Heart left ventricle (tissue), 16 donors: ENCODE results near the gene TIMM21. TPM values are rescaled to one million over a fixed set of nuclear protein-coding genes. Genes with fewer than 3 reads are reported as not detected.

ENCODE experiments used
- ATAC-seq, 4 donors: fragments of 200-7000 bp; cut with Tn5 transposase; one replicate each; pipeline ENCODE4 v1.9.1; 2020 to 2022; ENCODE audit warnings: moderate library complexity in 4 of 4, mild to moderate bottlenecking in 3 of 4, moderate number of reproducible peaks in 1 of 4
- DNase-seq, 5 donors: peaks; one replicate each; pipeline ENCODE4 v3.0.0-alpha.2; 2020
- H3K27ac ChIP-seq, 12 donors: fragments of 200-600 bp; sonication (generic) in 4 of 12; one replicate each; pipeline versions ENCODE4 v1.5.0 to v1.8.0; 2016 to 2022; ENCODE audit warnings: mild to moderate bottlenecking in 2 of 12
- H3K27me3 ChIP-seq, 9 donors: fragments of 200-600 bp; sonication (generic) in 2 of 9; one replicate each; pipeline versions ENCODE4 v1.5.1 to v1.8.0; 2016 to 2022; ENCODE audit warnings: mild to moderate bottlenecking in 3 of 9
- H3K36me3 ChIP-seq, 9 donors: fragments of 200-600 bp; sonication (generic) in 2 of 9; one replicate each; pipeline versions ENCODE4 v1.5.0 to v1.8.0; 2018 to 2022; ENCODE audit warnings: mild to moderate bottlenecking in 2 of 9
- H3K4me1 ChIP-seq, 12 donors: fragments of 200-600 bp; sonication (generic) in 4 of 12; one replicate each; pipeline versions ENCODE4 v1.5.0 to v1.8.0; 2016 to 2022; ENCODE audit warnings: mild to moderate bottlenecking in 3 of 12
- H3K4me3 ChIP-seq, 12 donors: fragments of 200-600 bp; sonication (generic) in 4 of 12; one replicate each; pipeline versions ENCODE4 v1.5.0 to v1.8.0; 2017 to 2022; ENCODE audit warnings: mild to moderate bottlenecking in 9 of 12, moderate library complexity in 4 of 12
- H3K9me3 ChIP-seq, 12 donors: fragments of 200-600 bp; sonication (generic) in 4 of 12; one replicate each; pipeline versions ENCODE4 v1.5.0 to v1.8.0; 2016 to 2022; ENCODE audit warnings: mild to moderate bottlenecking in 1 of 12
- POLR2A ChIP-seq, 2 donors: fragments of 450-650 bp; IDR thresholded peaks; one replicate each; pipeline ENCODE4 v1.6.1; 2017; ENCODE audit warnings: antibody characterized with exemption in 2 of 2, mild to moderate bottlenecking in 2 of 2, moderate library complexity in 2 of 2
- WGBS, 4 donors: extraction: QIAGEN DNeasy Blood & Tissue Kit in 2 of 4; methylation state at CpG; one replicate each; pipeline versions ENCODE4 v1.1.5 to v1.1.7; 2013 to 2018; 5-methylcytosine and 5-hydroxymethylcytosine counted together
- intact Hi-C, 10 donors: fragments of 100-400 bp; cut with DNase I; formaldehyde crosslinking; loops; one replicate each; pipeline versions ENCODE4 v1.11.1 to v1.14.2; 2022
- polyA plus RNA-seq, 2 donors: library from polyadenylated mRNA; stranded (reverse); fragments of 200-250 nt; gene quantifications; one replicate each; pipeline ENCODE4 v1.2.3, GENCODE V29; 2013
- total RNA-seq, 9 donors: library from RNA; depleted of rRNA in 2 of 9; stranded (reverse); fragments of >200 nt in 2 of 9; fragmentation: NEBNext Ultra II Directional in 3 of 9; extraction: Animal tissue kit (Norgen Biotek cat#: 25700) in 3 of 9; gene quantifications; one replicate each; pipeline versions ENCODE4 v1.1.0 to v1.2.4, GENCODE V29; 2016 to 2023
- TF ChIP-seq, protein P1 (sequence below), 12 donors: fragments of 200-600 bp; sonication (generic) in 4 of 12; IDR thresholded peaks; one replicate each; pipeline versions ENCODE4 v1.5.0 to v1.8.0; 2018 to 2022; ENCODE audit warnings: antibody characterized with exemption in 12 of 12, mild to moderate bottlenecking in 5 of 12
- donor health status: ischemic (EF 13 %, LVEDD 7.1; RV severe dilation, severe dysfunction).
- donor health status: healthy with polysubstance abuse.
- donor health status: DM: no; HTN: yes; CAD: no.
- donor health status: DM: no; HTN: no; CAD: no.
- donor health status: ischemic (EF 25% LVEDD 6.9; RV normal size, moderate dysfunction).
- donor health status: ischemic (EF 25% LVEDD 5.7; RV mildly dilated, moderate dysfunction).
- donor health status: healthy.
- donor health status: DM: yes; HTN: yes; CAD: no.
- donor health status: ischemic (EF 35%, LVEDD 5.7; RV mildly dilated, moderate dysfunction).
- donor health status: nonischemic (EF 11% LVEDD 7.7; RV severe dilation, severe dysfunction).
- donor health status: DM: yes; HTN: yes; CAD: no.
- donor health status: PGD.
- donor health status: ischemic (EF 29% LVEDD 5.4; RV normal size, mild dysfunction).
- donor health status: nonischemic (EF 23%, LVEDD 6.1; RV moderate dilation, normal function).

The TIMM21 gene
- total and polyA plus RNA-seq, 11 donors: 65.0 to 139 (median 110) TPM

DNA sequence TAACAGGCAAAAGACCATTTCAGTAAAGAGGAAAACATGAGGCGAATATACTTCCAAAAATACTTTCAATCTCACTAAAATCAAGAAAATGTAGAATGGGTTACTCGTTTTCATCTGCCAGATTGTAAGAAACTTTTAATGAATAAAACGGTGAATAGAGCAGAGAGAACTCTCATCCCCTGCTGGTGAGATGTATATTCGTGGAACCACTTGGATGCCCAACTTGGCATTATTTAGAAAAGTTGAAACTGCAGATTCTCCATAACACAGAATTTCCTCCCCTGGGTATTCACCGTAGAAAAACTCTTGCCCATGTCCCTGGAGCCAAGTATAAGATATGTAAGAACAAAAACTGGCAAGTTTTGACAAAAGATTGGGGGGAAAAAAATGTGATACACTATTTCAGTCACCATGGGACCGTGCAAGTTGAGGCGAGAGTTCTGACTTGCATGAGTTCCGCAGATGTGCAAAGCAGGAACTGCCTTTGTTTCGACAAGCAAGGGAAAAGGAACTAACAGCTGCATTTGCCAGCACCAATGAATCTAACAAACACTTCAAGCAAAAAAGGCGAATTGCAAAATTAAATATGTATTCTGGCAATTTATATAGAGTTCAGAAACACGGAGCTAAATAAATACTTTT lies 14.8 kb downstream of the TIMM21 start:
- H3K4me1 ChIP-seq: peaks cover 0 to 3% (median 0%) of the 10 kb centered on the region in 12 donors
- DNase-seq (no peak), ATAC-seq (no peak)
- WGBS, 4 donors: 61 to 76% (median 72%) methylated on average over 11 of the region's 11 CpGs
- H3K36me3 ChIP-seq: peaks cover 0 to 44% (median 35%) of the 10 kb centered on the region in 9 donors
- H3K27me3 ChIP-seq: no peaks in the 10 kb centered on the region
- TF ChIP-seq, protein P1, sequence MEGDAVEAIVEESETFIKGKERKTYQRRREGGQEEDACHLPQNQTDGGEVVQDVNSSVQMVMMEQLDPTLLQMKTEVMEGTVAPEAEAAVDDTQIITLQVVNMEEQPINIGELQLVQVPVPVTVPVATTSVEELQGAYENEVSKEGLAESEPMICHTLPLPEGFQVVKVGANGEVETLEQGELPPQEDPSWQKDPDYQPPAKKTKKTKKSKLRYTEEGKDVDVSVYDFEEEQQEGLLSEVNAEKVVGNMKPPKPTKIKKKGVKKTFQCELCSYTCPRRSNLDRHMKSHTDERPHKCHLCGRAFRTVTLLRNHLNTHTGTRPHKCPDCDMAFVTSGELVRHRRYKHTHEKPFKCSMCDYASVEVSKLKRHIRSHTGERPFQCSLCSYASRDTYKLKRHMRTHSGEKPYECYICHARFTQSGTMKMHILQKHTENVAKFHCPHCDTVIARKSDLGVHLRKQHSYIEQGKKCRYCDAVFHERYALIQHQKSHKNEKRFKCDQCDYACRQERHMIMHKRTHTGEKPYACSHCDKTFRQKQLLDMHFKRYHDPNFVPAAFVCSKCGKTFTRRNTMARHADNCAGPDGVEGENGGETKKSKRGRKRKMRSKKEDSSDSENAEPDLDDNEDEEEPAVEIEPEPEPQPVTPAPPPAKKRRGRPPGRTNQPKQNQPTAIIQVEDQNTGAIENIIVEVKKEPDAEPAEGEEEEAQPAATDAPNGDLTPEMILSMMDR (IDR thresholded peaks at IDR 0.05): no peak
- TF ChIP-seq POLR2A (IDR thresholded peaks at IDR 0.05): no peak
- intact Hi-C loops: no loop called here
- H3K4me3 ChIP-seq: no peak overlapping the region
- peak overlapping the region in 1 of 12 donors; percentile 0 for H3K27ac ChIP-seq
- no peaks in the 10 kb centered on the region for H3K9me3 ChIP-seq

DNA sequence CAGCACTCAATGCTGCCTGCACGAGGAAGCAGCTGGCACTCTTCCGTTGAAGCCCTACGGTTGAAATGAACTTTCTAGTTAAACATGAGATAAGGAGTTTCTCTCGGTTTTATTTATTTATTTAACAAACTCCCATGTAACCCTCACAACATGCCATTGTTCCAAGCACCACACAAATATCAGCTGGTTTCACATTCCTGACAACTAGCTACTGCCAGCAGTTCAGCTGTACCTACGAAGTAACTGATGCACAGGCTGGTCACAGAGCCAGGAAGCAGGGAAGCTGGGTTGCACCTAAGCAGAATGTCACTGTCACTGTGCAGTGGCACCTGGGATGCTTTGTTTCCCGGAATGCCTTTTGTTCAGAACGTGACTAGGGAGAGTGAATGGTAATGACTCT lies 18.1 kb downstream of the TIMM21 start:
- no peak overlapping the region for H3K27ac ChIP-seq
- peaks cover 0 to 3% (median 0%) of the 10 kb centered on the region in 12 donors for H3K4me1 ChIP-seq
- peaks cover 0 to 4% (median 0%) of the 10 kb centered on the region in 9 donors for H3K27me3 ChIP-seq
- no peak overlapping the region for H3K4me3 ChIP-seq
- ATAC-seq: no peak
- H3K36me3 ChIP-seq: peaks cover 0 to 12% (median 6%) of the 10 kb centered on the region in 9 donors
- 49 to 63% (median 56%) methylated on average over 7 of the region's 7 CpGs for WGBS, 4 donors
- no peaks in the 10 kb centered on the region for H3K9me3 ChIP-seq
- intact Hi-C loops: no loop called here
- DNase-seq: no peak
- TF ChIP-seq POLR2A (IDR thresholded peaks at IDR 0.05): no peak
- TF ChIP-seq, protein P1 (IDR thresholded peaks at IDR 0.05): no peak

DNA sequence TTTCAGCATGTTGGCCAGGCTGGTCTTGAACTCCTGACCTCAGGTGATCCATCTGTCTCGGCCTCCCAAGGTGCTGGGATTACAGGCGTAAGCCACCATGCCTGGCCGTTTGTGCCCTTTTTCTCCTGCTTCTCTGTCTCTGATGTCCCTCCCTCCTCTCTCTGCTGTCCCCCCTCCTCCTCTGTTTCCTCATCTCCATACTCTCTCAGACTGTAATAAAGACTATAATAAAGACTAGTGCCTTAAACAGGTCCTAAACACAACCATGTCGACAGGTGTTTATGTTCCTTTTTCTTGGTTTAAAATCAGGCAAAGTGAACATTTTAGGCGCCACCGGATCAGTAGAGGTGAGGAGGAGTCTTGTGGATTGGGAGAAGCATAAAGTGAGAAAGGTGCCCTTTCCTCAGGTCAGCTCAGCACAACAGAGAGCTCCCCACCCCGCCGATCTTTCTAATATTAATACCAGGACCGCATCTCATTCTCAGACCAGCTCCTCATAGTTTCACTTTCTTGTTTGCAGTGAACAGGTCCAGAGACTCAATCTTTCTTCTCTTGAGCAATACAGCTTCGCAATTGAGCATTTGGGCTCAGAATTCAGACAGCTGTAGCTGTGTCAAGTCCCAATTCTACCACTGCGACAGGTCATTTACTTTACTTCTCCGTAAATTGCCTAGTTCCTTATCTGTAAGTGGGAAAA lies 23.7 kb downstream of the TIMM21 start:
- Histone ChIP-seq H3K36me3 (no peaks in the 10 kb centered on the region), H3K4me1 (no peaks in the 10 kb centered on the region), H3K27me3 (peaks cover 0 to 9% (median 0%) of the 10 kb centered on the region in 9 donors), H3K9me3 (no peaks in the 10 kb centered on the region), H3K4me3 (peak overlapping the region in 3 of 12 donors; percentile 13 to 33 (median 23)), H3K27ac (no peak overlapping the region)
- ATAC-seq (no peak), DNase-seq (no peak)
- no peak for TF ChIP-seq POLR2A (IDR thresholded peaks at IDR 0.05)
- TF ChIP-seq, protein P1 (IDR thresholded peaks at IDR 0.05): no peak
- intact Hi-C loops: no loop called here
- 65 to 82% (median 77%) methylated on average over 11 to 12 of the region's 12 CpGs for WGBS, 4 donors

DNA sequence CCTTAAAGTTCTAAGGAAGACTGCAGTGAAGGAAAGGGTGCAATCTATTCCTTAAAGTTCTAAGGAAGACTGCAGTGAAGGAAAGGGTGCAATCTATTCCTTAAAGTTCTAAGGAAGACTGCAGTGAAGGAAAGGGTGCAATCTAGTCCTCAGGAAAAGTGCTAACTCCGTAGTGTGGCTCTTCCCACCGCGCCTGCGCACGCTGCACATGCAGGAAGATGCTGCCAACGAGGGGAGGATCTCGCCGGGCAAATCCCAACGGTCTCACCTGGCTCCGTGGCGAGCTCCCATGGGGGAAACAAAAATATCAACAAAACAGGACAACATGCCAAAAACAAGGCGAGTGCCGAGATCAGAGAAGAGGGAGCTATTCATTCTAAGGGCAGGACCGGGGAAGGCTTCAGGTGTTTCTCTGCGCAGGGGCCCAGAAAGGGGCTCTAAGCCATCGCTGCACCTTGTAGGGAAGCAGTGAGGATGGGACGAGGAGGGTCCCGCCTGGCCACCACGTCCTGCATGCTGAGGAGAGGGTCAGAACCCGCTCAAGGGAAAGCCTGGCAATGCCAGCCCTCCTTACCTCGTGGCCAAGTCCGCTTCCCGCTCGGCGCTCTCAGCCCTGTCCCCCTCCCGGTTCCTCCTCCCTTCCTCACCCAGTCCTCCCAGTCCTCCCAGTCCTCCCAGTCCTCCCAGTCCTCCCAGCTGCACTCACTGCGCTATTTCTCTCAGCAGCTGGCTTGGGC lies 24.5 kb downstream of the TIMM21 start:
- no peaks in the 10 kb centered on the region for H3K4me1 ChIP-seq
- H3K9me3 ChIP-seq: no peaks in the 10 kb centered on the region
- intact Hi-C loops: no loop called here
- no peak overlapping the region for H3K27ac ChIP-seq
- H3K36me3 ChIP-seq: no peaks in the 10 kb centered on the region
- ATAC-seq: no peak
- WGBS, 4 donors: 77 to 87% (median 82%) methylated on average over 27 of the region's 27 CpGs
- peaks cover 0 to 14% (median 0%) of the 10 kb centered on the region in 9 donors for H3K27me3 ChIP-seq
- peak overlapping the region in 2 of 12 donors; percentile 23 to 33 for H3K4me3 ChIP-seq
- DNase-seq: no peak
- TF ChIP-seq POLR2A (IDR thresholded peaks at IDR 0.05): no peak
- TF ChIP-seq, protein P1 (IDR thresholded peaks at IDR 0.05): no peak
